Measurements from ENCODE around the gene SLC48A1. TPM values are rescaled to one million over a fixed set of nuclear protein-coding genes. Genes with fewer than 3 reads are reported as not detected.
A peak's percentile ranks its signal among the peaks of the same experiment; 100 is the strongest.

Gene SLC48A1
- total and polyA plus RNA-seq, 10 of the 15 experiments (the other 5 are each of a cell fraction or from before 2014, with no cell fraction given) = 1.1 to 4.9 (median 1.9) TPM

DNA sequence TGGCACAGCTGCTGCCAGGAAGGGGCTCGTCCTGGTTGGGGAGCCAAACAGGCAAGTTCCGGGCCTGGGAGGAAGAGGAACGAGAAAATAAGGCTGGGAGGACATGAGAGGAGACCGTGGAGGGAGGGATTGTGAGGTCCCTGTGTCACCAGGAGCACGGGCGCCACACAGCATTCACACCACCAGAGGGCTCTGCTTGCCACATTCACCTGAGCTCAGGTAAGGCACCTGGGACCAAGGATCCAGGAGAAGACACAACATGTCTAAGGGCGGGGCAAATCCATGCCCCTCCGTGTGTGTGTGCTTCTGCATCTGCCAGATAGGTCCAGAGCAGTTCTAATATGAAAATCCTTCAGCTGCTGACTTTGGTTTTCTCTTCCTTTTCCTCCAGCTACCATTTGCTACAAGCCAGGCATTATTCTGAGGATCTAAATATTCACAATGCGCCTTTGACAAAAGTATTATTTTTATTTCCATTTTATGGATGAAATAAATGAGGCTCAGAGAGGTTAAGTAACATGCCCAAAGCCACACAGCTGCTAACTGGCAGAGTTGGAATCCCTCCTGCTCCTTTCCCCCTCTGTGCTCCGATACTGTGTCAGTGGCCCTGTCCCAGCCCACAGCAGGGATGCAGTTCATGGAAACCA, 28.9 kb upstream of the SLC48A1 start:
- WGBS (ENCODE audit: insufficient coverage, insufficient replicate concordance, low lambda C conversion rate, missing lambda C conversion rate) = 10% methylated on average over 10 of the region's 10 CpGs
- no peaks in the 10 kb centered on the region for H3K27me3 ChIP-seq (replicated peaks in 1 of 2; ENCODE audit: control insufficient read depth in 2 of 2, insufficient read depth in 2 of 2, low read length in 1 of 2)
- no peak overlapping the region for H3K4me3 ChIP-seq
- H3K27ac ChIP-seq (ENCODE audit: control insufficient read depth, insufficient read depth) = no peak overlapping the region
- no peak overlapping the region for H3K4me2 ChIP-seq (ENCODE audit: control insufficient read depth, insufficient read depth)
- H3K79me2 ChIP-seq (ENCODE audit: control insufficient read depth, insufficient read depth, low read length) = no peaks in the 10 kb centered on the region
- no peak for FAIRE-seq
- no peak for DNase-seq (ENCODE audit: low read depth, low spot score)
- H3K4me1 ChIP-seq (ENCODE audit: control insufficient read depth, insufficient read depth, low read length) = peaks cover 30% of the 10 kb centered on the region
- BruUV-seq (replicated peaks) = no TSS peak
- H3K9me3 ChIP-seq (replicated peaks; ENCODE audit: control insufficient read depth, insufficient read depth, low read length) = no peaks in the 10 kb centered on the region
- SMC1A ChIA-PET (ENCODE audit: uncharacterized antibody, unreplicated experiment) = interaction anchor here (1.3 to 10.3 kb wide), 10 partner anchors 14 to 142 kb away, joined by 4 to 277 read pairs (median 66); partner anchors contain the start of genes ENDOU, RAPGEF3, RPAP3 and SLC48A1
- CTCF ChIA-PET = interaction anchor here (0.8 to 10.4 kb wide), 17 partner anchors 12 to 874 kb away, joined by 3 to 814 read pairs (median 36); partner anchors contain the start of genes ENDOU, RAPGEF3, RPAP3 and SLC48A1
- H3K36me3 ChIP-seq (ENCODE audit: control insufficient read depth in 2 of 2, insufficient read depth in 2 of 2, low read length in 1 of 2) = no peaks in the 10 kb centered on the region
- POLR2A ChIA-PET = interaction anchor here (1.4 to 5.5 kb wide), 4 partner anchors 11 to 24 kb away, joined by 3 to 40 read pairs (median 9); partner anchors contain the start of gene RAPGEF3
- intact Hi-C loops (cut with micrococcal nuclease; ENCODE audit: unreplicated experiment) (no loop called here), in situ Hi-C loops (cut with MboI) (no loop called here)
- H3K9ac ChIP-seq (ENCODE audit: control insufficient read depth, insufficient read depth, low read length) = no peak overlapping the region
- H4K20me1 ChIP-seq (ENCODE audit: control insufficient read depth, insufficient read depth) = no peaks in the 10 kb centered on the region
- RAD21 ChIA-PET (ENCODE audit: unreplicated experiment) = interaction anchor here (1.3 to 7.8 kb wide), 11 partner anchors 12 to 96 kb away, joined by 3 to 327 read pairs (median 42); partner anchors contain the start of genes ENDOU, RAPGEF3 and SLC48A1
- TF ChIP-seq RUNX3 (IDR thresholded peaks at IDR 0.05; ENCODE audit: low read length) = peak; percentile 35
- TF ChIP-seq RAD21 (IDR thresholded peaks at IDR 0.05; ENCODE audit: insufficient read depth, low read depth, low read length) = peak; percentile 62
- TF ChIP-seq, protein P1, sequence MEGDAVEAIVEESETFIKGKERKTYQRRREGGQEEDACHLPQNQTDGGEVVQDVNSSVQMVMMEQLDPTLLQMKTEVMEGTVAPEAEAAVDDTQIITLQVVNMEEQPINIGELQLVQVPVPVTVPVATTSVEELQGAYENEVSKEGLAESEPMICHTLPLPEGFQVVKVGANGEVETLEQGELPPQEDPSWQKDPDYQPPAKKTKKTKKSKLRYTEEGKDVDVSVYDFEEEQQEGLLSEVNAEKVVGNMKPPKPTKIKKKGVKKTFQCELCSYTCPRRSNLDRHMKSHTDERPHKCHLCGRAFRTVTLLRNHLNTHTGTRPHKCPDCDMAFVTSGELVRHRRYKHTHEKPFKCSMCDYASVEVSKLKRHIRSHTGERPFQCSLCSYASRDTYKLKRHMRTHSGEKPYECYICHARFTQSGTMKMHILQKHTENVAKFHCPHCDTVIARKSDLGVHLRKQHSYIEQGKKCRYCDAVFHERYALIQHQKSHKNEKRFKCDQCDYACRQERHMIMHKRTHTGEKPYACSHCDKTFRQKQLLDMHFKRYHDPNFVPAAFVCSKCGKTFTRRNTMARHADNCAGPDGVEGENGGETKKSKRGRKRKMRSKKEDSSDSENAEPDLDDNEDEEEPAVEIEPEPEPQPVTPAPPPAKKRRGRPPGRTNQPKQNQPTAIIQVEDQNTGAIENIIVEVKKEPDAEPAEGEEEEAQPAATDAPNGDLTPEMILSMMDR (IDR thresholded peaks at IDR 0.05 in 2 of 3, conservative IDR thresholded peaks at IDR 0.05 in 1 of 3; ENCODE audit: control insufficient read depth in 2 of 3, extremely low read depth in 1 of 3, insufficient read depth in 1 of 3, low read depth in 3 of 3, low read length in 3 of 3) = peak; percentile 62 to 73 (median 64); a peak in 5 of 6 replicates
- no peak for TF ChIP-seq BRCA1 (IDR thresholded peaks at IDR 0.05; ENCODE audit: low read depth, low read length)
- TF ChIP-seq SMC3 (IDR thresholded peaks at IDR 0.05; ENCODE audit: borderline replicate concordance, low read length) = peak; percentile 74; the same call in 1 of the 2 replicates
- no peak overlapping the region for H2AFZ ChIP-seq (ENCODE audit: control insufficient read depth, low read depth, low read length)
- no peak for ATAC-seq
